ENCODE data around the gene VRTN. TPM values are rescaled to one million over a fixed set of nuclear protein-coding genes. Genes with fewer than 3 reads are reported as not detected.

VRTN gene
- total RNA-seq, 1 experiment from 2014 or later, result 104 TPM

- peak overlapping the region in 2 of 3 experiments; percentile 79; a peak in 3 of 7 replicates for H3K27ac Mint-ChIP-seq
- Histone ChIP-seq H3K79me2 (ENCODE audit: insufficient read depth, low read length) (peaks cover 44% of the 10 kb centered on the region; the same call in 1 of the 2 replicates), H3K4me1 (ENCODE audit: insufficient read depth, low read length) (peaks cover 1% of the 10 kb centered on the region; the same call in 1 of the 2 replicates), H3K23ac (ENCODE audit: insufficient read length, low read depth, low read length) (no peak overlapping the region), H3K18ac (ENCODE audit: insufficient read length, low read depth, low read length) (no peak overlapping the region), H3K9me3 (ENCODE audit: control insufficient read depth, low read depth, low read length) (no peaks in the 10 kb centered on the region), H2BK20ac (ENCODE audit: low read depth, low read length, poor library complexity, severe bottlenecking) (no peak overlapping the region), H3K9ac (ENCODE audit: extremely low read depth, insufficient read length, low read length) (no peak overlapping the region), H3K4me2 (ENCODE audit: insufficient read depth, insufficient read length, low read length) (no peak overlapping the region), H3K4ac (ENCODE audit: low read depth, low read length) (no peak overlapping the region), H4K91ac (ENCODE audit: insufficient read length, low read depth, low read length) (no peak overlapping the region), H3T11ph (ENCODE audit: low read length) (no peak overlapping the region), H3K27me3 (ENCODE audit: insufficient read depth, low read length) (no peaks in the 10 kb centered on the region), H2AK5ac (ENCODE audit: insufficient read length, low read length) (no peak overlapping the region), H3K14ac (ENCODE audit: insufficient read depth, low read length) (no peak overlapping the region), H2BK5ac (ENCODE audit: insufficient read length, low read length) (no peak overlapping the region), H2BK120ac (ENCODE audit: low read depth, low read length, poor library complexity, severe bottlenecking) (no peak overlapping the region), H4K20me1 (ENCODE audit: control insufficient read depth, insufficient read depth, insufficient read length) (no peaks in the 10 kb centered on the region), H3K27ac (ENCODE audit: insufficient read length, low read depth, low read length) (no peak overlapping the region), H2BK12ac (ENCODE audit: insufficient read length, low read depth, low read length) (no peak overlapping the region), H4K8ac (replicated peaks; ENCODE audit: insufficient read length, low read depth, low read length) (no peak overlapping the region), H3K79me1 (ENCODE audit: insufficient read depth, low read depth, low read length, poor library complexity, severe bottlenecking) (peaks cover 3% of the 10 kb centered on the region), H2BK15ac (ENCODE audit: low read depth, low read length) (no peak overlapping the region), H3K23me2 (ENCODE audit: insufficient read length, low read depth, low read length, poor library complexity, severe bottlenecking) (no peaks in the 10 kb centered on the region), H4K5ac (ENCODE audit: insufficient read length, low read depth, low read length) (no peak overlapping the region), H3K56ac (ENCODE audit: insufficient read length, low read depth, low read length) (no peak overlapping the region), H2AFZ (ENCODE audit: low read length) (no peak overlapping the region)
- no peaks in the 10 kb centered on the region for H3K27me3 Mint-ChIP-seq (ENCODE audit: low read depth)
- no peaks in the 10 kb centered on the region for H3K9me3 Mint-ChIP-seq
- H3K4me1 Mint-ChIP-seq, result peaks cover 39 to 54% of the 10 kb centered on the region in 2 experiments
- DNase-seq, result no peak
- peaks cover 38 to 71% (median 47%) of the 10 kb centered on the region in 3 experiments for H3K36me3 Mint-ChIP-seq (ENCODE audit: insufficient read depth in 1 of 3, low read depth in 3 of 3)
- TF ChIP-seq CTCF (conservative IDR thresholded peaks at IDR 0.05), result no peak
- WGBS (ENCODE audit: extremely low coverage, insufficient read length, low lambda C conversion rate), result no CpG with 5 or more reads among the region's 19 CpGs
- no peak overlapping the region for H3K4me3 Mint-ChIP-seq
Measured at GRCh38 chr14:74357585-74357984, 9.3 kb downstream of the VRTN start.
